ENCODE data around the gene ADAM23.

DNA sequence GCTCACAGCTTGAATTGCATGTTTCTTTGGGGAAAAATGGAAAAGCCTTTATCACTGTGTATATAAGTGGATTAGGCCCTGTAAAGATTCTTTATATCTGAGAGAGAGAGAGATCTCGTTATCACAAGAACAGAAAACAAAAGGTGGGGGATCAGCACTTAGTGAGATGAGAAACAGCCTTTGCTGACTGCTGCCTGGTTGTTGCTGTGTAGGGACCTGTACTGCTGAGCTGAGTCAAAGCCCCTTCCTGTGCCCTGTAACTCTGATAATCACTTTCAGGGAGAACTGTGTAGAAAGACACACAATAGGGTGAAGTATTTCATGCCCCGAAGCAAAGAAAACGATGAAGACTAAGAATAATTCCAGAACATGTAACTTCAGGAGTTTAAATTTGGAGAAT lies 168.4 kb downstream of the ADAM23 start:
- TF ChIP-seq, protein P1, sequence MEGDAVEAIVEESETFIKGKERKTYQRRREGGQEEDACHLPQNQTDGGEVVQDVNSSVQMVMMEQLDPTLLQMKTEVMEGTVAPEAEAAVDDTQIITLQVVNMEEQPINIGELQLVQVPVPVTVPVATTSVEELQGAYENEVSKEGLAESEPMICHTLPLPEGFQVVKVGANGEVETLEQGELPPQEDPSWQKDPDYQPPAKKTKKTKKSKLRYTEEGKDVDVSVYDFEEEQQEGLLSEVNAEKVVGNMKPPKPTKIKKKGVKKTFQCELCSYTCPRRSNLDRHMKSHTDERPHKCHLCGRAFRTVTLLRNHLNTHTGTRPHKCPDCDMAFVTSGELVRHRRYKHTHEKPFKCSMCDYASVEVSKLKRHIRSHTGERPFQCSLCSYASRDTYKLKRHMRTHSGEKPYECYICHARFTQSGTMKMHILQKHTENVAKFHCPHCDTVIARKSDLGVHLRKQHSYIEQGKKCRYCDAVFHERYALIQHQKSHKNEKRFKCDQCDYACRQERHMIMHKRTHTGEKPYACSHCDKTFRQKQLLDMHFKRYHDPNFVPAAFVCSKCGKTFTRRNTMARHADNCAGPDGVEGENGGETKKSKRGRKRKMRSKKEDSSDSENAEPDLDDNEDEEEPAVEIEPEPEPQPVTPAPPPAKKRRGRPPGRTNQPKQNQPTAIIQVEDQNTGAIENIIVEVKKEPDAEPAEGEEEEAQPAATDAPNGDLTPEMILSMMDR (IDR thresholded peaks at IDR 0.05): no peak
- TF ChIP-seq POLR2A (IDR thresholded peaks at IDR 0.05): no peak

Measured in lower leg skin (tissue), 3 donors.